Effector CD8-positive, alpha-beta T cell (primary cell): Measurements from ENCODE around the gene ARFGEF3.
"Not testable (repeated sequence)": the region's sequence is repeated elsewhere in the genome, so short reads cannot be mapped to it uniquely, and the experiment has no call there.

Experiments
- DNase-seq: peaks from one replicate; lab custom pipeline; 2025; lab: John Stamatoyannopoulos, UW

The ARFGEF3 gene

DNA sequence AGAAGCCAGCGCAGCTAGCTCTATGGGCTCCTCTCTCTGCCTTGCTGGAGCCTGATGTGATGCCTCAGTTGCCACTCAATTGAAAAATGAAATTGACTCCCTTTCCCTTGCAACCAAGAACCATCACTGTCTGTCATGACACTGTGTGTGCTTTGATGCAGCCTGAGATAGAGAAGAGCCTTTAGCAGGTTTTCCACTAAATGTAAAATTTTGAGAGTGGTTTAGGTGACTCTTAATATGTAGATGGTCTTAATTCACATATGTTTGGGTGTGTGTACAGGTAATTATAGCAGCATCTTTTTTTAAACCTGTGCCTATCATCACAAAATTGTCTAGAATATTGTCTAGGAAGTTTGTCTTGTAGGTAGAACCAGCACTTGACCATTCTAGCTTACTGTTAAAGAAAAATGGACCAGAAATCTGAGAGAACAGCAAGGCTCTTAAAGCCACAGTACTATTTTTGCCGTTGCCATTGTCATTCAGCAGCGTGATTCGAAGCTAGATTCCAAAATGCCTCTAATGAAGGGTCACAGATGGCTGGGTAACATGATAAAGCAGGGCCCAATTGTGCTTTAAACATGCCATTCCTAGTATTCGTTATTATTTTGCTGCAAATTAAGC is 1.3 kb downstream of the ARFGEF3 start:
- no peak for DNase-seq

GRCh38 chr6:138175596-138175995 is 13.9 kb downstream of the ARFGEF3 start:
- no peak for DNase-seq

GRCh38 chr6:138176652-138177232 is 15.0 kb downstream of the ARFGEF3 start:
- DNase-seq = no peak

GRCh38 chr6:138182939-138183789 is 21.4 kb downstream of the ARFGEF3 start:
- DNase-seq = no peak

DNA sequence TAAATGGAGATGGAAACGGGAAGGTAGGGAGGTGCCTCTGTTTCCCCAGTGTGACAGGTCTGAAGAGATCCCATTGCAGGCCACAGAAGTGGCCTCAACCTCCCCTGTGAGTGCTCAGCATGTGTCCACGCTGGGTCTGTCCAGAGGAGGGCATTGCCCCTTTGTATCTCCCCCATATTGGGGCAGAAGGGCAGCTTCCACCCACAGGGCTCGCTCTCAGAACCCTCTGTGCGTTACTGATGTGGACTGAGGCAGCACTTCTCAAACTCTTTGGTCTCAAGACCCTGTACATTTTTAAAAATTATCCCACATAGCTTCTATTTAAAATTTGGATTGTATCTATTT is 22.0 kb downstream of the ARFGEF3 start:
- no peak for DNase-seq

DNA sequence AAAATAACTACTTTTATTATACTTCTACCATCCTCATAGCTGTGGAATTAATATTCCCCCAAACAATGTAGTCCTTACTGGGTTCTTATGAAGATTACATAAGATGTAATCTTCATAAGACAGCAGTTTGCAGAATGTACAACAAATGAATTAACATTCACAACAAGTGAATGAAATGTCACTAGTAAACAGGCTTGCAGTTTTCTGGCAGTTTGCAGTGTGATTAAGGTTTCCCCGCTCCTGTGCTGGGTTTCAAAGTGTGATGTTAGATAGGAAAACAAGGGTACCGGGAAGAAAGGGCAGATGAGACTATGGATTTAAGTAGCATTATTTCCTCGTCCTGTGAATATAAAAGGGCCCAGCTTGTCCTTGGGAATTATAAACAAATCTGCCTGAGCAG is 22.5 kb downstream of the ARFGEF3 start:
- no peak for DNase-seq

- no peak for DNase-seq
Observed at GRCh38 chr6:138187156-138187555, 25.4 kb downstream of the ARFGEF3 start.

DNA sequence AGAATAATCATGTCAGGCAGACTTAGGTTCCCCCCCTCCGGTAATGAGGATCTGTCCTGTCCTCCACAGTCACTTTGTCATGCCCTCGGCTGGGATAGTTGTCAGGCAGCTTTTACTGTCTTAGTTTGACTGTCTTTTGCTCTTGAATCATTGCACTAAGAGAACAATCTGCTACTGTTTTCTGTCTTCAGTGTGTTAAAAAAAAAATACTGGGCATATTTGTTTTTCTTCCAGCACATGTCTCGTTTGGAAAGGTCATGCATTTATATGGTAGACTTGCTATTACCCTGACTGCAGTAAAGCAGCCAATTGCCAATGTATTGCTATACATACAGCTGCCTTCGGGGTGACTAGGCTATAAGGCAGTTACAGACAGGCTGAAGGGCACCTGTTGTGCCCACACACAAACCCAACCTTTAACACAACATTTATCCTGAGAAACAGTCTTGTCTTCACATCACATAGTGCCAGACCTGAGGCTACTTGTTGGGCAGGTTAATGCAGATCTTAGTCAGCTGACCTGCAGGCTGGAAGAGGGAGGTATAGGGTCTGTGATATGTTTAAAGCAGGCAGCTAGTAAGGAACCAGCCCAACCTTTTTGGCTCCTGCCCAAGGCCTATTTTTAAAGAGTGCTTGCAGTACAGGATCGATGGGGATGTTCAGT is 26.7 kb downstream of the ARFGEF3 start:
- no peak for DNase-seq

DNA sequence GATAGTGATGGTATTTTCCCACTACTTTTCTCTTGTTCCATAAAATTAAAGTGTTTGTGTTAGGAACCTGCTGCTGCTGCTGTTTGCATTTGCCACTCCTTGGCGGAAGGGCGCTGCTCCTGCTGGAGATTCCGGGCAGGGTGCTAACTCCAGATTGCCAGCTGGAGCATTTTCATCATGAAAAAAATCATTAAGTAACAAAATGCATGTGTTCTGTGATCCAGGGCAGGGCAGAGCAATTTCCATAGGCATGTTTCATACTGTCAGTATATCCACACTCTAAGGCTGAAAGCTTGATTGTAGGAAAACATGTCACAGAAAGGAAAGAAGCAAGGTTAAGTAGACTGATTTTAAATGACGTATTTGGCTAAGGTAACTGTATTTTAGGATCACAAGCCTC is 32.5 kb downstream of the ARFGEF3 start:
- DNase-seq = no peak

DNA sequence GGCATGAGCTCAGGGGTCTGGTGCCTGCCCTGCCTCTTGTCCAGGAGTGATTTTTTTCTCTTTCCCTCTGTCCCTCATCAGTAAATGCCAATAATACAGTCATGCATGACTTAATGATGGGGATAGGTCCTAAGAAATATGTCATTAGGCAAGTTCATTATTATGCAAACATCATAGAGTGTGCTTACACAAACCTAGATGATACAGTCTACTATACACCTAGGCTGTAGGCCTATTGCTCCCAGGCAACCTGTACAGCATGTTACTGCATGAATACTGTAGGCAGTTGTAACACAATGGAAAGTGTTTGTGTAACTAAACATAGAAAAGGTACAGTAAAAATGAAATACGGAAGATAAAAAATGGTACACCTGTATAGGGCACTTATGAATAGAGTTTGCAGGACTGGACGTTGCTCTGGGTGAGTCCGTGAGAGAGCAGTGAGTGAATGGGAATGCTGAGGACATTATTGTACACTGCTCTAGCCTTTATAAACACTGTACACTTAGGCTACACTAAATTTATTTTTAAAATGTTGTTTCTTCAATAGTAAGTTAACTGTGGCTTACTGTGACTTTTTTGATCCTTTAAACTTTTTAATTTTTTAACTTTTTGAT is 34.5 kb downstream of the ARFGEF3 start:
- DNase-seq = no peak

DNA sequence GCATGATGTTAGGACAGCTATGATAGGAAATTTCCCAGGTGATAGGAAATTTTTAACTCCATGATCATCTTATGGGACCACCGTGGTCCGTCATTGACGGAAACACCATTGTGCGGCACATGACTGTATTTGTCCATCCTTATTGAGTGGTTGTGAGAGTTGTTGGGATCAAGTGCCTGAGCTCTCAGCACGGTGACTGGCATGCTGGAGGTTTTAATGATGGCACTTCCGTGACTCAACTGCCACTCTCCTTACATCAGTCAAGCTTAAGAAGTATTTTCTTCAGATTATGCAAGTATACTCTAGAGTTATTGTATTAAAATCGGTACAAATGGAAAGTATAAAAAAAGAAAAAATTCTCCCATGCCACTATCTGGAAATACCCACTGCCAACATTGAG is 35.8 kb downstream of the ARFGEF3 start:
- DNase-seq = no peak

DNA sequence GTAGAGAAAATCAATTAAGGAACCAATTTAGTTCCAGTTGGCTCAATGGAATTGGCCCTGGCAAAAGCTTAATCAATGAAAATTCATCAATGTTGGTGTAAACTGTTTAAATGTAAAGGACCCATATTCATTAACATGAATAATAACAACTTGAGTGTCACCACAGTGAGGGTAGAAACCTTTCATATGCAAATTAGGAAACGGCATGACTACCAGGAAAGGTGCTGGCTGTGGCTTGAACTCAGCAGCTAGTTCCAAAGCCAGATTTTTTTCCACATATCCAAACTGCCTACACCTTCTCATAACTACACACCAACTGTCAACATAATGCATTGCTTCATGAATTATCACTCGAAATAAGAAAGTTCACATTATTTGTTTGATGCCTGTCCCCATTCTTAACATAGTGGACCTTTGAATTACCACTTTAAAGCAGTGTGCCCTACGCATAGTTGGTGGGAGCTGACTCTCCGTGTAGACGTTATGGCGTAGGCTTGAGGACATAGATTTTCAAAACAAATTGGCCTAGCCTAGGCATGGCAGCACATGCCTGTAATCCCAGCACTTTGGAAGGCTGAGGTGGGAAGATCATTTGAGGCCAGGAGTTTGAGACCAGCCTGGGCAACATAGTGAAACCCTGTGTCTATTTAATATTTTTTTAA is 36.8 kb downstream of the ARFGEF3 start:
- no peak for DNase-seq

DNA sequence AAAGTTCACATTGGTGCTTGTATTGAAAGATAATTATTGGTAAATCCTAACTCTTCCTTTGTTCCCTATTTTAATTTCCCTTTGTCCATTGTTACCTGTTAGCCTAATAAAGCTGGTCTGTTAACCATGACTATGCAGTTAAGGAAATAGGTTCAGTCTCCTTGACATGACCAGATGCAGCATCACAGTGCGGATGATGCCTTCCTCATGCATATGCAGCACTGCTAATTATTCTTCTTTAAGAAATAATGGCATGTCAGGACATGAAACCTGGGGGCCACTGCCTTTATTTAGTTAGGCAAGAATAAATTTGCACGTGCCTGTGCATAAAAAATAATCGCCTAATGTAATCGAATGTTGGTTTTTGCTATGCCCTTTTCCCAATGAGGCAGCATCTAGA is 40.1 kb downstream of the ARFGEF3 start:
- no peak for DNase-seq

- DNase-seq = no peak
Observed at GRCh38 chr6:138203315-138203714, 41.6 kb downstream of the ARFGEF3 start.

DNA sequence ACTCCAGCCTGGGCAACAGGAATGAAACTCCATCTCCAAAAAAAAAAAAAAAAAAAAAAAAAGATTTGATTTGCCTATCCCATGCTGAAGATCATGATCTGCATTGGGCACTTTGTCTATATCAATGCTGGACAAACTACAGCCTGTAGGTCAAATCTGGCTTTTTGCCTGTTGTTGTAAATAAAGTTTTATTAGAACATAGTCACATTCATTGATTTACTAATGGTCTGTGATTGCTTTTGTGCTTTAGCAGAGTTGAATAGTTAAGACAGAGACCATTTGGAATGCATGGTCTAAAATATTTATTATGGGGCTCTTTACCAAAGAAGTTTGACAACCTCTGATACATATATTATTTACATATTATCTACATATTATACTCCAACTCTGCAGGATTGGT is 42.6 kb downstream of the ARFGEF3 start:
- no peak for DNase-seq

- no peak for DNase-seq
Observed at GRCh38 chr6:138204792-138205384, 43.1 kb downstream of the ARFGEF3 start.

DNA sequence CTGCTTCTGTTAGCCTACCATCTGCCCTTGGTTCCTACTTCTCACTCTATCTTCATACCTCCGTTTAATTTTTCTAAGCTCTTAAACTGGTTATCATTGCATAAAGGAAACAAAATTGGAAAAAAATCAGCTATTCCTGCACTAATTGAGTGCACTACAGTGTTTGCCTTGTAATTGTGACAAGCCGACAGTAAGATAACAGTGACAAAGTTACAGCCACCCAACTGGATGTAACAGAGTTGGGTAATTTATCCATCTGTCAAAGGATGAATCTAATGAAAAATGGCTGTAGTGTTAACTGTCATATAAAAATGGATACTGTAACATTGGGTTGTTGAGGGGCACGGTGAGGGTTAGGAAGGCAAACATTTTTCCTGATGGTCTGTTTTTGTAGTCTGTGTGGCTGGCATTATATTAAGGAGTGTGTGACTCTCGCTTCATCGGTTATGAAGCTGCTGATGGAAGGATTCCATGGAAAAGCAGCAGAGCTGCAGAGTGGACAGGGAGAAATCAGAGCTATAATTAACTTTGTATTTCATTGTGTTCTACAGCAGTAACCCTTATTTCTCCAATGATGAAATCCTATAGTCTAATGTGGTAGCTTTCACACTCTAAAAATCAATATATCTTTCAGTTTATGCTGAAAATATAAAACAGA is 43.8 kb downstream of the ARFGEF3 start:
- no peak for DNase-seq

DNA sequence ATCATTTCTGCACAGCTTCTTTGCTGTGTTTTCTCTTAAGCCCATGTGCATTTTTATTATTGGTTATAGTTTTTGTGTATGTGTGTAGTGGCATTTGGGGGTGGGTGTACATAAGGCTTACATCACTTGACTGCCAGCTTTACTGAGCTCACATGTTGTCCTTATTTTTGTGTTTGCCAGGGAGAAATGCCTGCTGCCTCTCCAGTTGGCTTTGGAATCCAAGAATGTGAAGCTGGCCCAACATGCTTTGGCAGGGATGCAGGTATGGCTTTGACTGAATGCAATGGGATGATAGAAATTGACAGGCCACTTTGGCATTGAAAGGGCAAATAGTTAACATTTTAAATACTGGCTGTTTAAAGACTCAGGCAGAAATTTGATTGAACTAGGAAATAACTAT is 45.1 kb downstream of the ARFGEF3 start:
- DNase-seq = no peak

GRCh38 chr6:138211048-138211581 is 49.4 kb downstream of the ARFGEF3 start:
- no peak for DNase-seq

DNA sequence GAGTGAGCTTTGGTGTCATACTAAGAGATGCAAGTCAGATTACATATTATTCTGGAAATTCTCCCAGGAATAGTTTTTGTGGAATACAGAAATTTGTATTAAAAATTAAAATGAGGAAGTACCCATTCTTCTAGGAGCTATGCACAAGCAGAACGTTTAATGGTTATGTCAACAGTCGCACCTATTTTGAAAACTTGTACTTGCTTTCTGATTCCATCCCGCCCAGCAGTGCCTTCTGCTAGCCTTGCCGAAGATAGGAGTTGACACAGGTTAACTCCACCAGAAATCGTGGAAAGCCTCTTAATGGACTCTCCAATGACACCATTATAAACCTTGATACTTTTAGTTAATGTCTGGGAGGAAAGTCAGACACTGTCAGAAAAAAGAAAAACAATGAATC is 49.9 kb downstream of the ARFGEF3 start:
- DNase-seq = no peak

GRCh38 chr6:138212530-138212929 is 50.8 kb downstream of the ARFGEF3 start:
- not testable (repeated sequence) for DNase-seq
